Esophagus squamous epithelium (tissue), 5 donors: ENCODE data around the gene TRAF7. TPM values are rescaled to one million over a fixed set of nuclear protein-coding genes. Genes with fewer than 3 reads are reported as not detected.

Source experiments
- DNase-seq: peaks from one replicate; lab custom pipeline; 2025; lab: John Stamatoyannopoulos, UW
- H3K27ac ChIP-seq, 4 donors: fragments of 200-600 bp; sonication (generic); one replicate each; pipeline ENCODE4 v1.5.1; 2016 to 2019; ENCODE audit warnings: mild to moderate bottlenecking in 1 of 4
- H3K27me3 ChIP-seq, 4 donors: fragments of 200-600 bp; sonication (generic); 1 replicate in 3 of 4; 2 replicates in 1 of 4; pipeline versions ENCODE4 v1.5.1 to v1.6.0; 2017 to 2021; ENCODE audit warnings: antibody characterized with exemption in 1 of 4
- H3K36me3 ChIP-seq, 3 donors: fragments of 200-600 bp; sonication (generic); one replicate each; pipeline ENCODE4 v1.5.1; 2016 to 2019
- H3K4me1 ChIP-seq, 3 donors: fragments of 200-600 bp; sonication (generic); one replicate each; pipeline ENCODE4 v1.5.1; 2017 to 2019
- H3K4me3 ChIP-seq, 4 donors: fragments of 200-600 bp; sonication (generic); 1 replicate in 3 of 4; 2 replicates in 1 of 4; pipeline ENCODE4 v1.5.1; 2016 to 2019; ENCODE audit warnings: mild to moderate bottlenecking in 2 of 4, moderate library complexity in 1 of 4
- H3K9me3 ChIP-seq, 3 donors: fragments of 200-600 bp; sonication (generic); one replicate each; pipeline ENCODE4 v1.5.1; 2016 to 2019
- POLR2A ChIP-seq, 4 donors: fragments of 450-650 bp; IDR thresholded peaks; one replicate each; pipeline ENCODE4 v1.6.1; 2017; ENCODE audit warnings: antibody characterized with exemption in 4 of 4, mild to moderate bottlenecking in 4 of 4, moderate library complexity in 3 of 4
- WGBS, 2 donors: methylation state at CpG; one replicate each; pipeline ENCODE4 v1.1.5; 2018; 5-methylcytosine and 5-hydroxymethylcytosine counted together
- intact Hi-C: fragments of 100-400 bp; cut with DNase I; formaldehyde crosslinking; loops from one replicate; pipeline ENCODE4 v1.15.0; 2022
- total RNA-seq, 4 donors: library from RNA; depleted of rRNA; stranded (reverse); fragments of >200 nt; gene quantifications; one replicate each; pipeline ENCODE4 v1.1.0, GENCODE V29; 2016
- TF ChIP-seq, protein P1 (sequence below), 6 experiments: fragments of 450-650 bp in 4 of 6; fragments of 200-600 bp in 2 of 6; sonication (generic) in 2 of 6; IDR thresholded peaks; one replicate each; pipeline ENCODE4 v1.5.1; 2016 to 2019; ENCODE audit warnings: antibody characterized with exemption in 6 of 6, mild to moderate bottlenecking in 4 of 6, moderate library complexity in 4 of 6
- donor health status: DM: yes; HTN: yes; CAD: no.

The TRAF7 gene
- total RNA-seq, 4 donors from 2014 or later, result 46.9 to 79.6 (median 73.2) TPM

DNA sequence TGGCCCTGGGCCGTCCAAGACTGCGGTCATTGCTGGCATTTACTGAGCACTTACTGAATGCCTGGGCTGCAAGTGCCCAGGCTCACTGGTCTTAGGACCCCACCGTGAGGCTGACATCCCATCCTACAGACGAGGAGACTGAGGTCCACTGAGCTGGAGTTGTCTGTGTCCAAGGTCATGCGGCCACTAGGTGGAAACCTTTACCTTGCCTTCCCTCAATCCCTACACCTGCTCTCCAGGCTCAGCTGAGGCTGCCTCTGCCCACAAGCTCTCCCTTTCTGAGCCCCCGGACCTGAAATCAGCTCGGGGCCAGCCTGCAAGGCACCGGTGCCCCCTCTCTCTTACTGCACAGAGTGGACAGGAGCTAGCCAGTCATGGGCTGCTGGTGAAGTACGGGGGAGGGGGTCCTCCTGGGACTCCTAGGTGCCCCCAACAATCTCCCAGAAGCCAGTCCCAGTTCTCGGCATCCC, 39.3 kb downstream of the TRAF7 start:
- H3K36me3 ChIP-seq, result no peaks in the 10 kb centered on the region
- H3K9me3 ChIP-seq, result no peaks in the 10 kb centered on the region
- DNase-seq, result no peak
- H3K27me3 ChIP-seq, result peaks cover 10 to 70% (median 16%) of the 10 kb centered on the region in 4 donors
- no peak overlapping the region for H3K27ac ChIP-seq
- H3K4me1 ChIP-seq, result peaks cover 15 to 41% (median 20%) of the 10 kb centered on the region in 3 donors
- no peak for TF ChIP-seq POLR2A (IDR thresholded peaks at IDR 0.05)
- TF ChIP-seq, protein P1, sequence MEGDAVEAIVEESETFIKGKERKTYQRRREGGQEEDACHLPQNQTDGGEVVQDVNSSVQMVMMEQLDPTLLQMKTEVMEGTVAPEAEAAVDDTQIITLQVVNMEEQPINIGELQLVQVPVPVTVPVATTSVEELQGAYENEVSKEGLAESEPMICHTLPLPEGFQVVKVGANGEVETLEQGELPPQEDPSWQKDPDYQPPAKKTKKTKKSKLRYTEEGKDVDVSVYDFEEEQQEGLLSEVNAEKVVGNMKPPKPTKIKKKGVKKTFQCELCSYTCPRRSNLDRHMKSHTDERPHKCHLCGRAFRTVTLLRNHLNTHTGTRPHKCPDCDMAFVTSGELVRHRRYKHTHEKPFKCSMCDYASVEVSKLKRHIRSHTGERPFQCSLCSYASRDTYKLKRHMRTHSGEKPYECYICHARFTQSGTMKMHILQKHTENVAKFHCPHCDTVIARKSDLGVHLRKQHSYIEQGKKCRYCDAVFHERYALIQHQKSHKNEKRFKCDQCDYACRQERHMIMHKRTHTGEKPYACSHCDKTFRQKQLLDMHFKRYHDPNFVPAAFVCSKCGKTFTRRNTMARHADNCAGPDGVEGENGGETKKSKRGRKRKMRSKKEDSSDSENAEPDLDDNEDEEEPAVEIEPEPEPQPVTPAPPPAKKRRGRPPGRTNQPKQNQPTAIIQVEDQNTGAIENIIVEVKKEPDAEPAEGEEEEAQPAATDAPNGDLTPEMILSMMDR (IDR thresholded peaks at IDR 0.05), result peak; percentile 41 to 65 (median 48)
- 16 to 40% methylated on average over 1 to 8 of the region's 10 CpGs for WGBS, 2 donors
- H3K4me3 ChIP-seq, result peak overlapping the region in 1 of 4 donors; percentile 73
- intact Hi-C loops, result no loop called here

DNA sequence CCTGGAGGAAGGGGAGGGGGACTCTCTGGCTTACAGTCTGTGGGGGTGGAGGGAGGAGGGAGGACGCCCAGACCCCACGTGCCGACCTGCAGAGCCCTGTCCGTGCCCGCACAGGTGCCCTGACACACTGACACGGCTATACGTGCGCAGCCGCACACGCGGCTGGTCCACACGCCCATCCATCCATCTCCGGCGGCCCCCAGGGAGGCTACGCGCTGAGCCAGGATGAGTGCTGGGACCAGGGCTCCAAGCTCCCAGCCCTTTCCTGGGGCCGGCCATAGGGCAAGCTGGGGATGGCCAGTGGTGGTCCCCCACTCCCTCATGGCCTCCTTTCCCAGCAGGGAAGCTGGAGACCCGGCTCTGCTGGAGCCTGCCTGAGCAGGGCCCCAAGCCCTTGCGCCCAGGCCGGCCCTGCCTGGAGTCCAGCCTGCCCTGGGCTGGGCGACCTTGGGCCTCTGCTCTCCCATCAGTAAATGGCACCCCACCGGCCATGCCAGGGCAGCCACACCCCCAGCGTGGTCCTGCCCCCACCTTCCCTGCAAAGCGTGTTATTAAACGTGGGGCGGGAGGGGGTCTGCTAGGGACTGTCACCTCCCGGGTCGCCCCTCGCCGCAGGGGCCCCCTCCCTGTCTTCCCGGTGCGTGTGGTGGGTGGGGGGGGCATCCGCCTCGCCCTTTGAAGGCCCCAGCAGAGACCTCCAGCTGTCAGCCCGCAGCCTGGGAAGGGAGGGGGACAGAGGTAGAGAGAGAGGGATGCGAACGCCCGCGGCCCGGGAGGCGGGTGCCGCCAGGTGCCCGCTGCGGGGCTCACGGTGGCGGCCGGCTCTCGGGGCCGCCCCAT, 40.0 kb downstream of the TRAF7 start:
- no peak overlapping the region for H3K27ac ChIP-seq
- no peaks in the 10 kb centered on the region for H3K36me3 ChIP-seq
- no peaks in the 10 kb centered on the region for H3K9me3 ChIP-seq
- 0 to 6% methylated on average over 3 of the region's 49 CpGs for WGBS, 2 donors
- TF ChIP-seq POLR2A (IDR thresholded peaks at IDR 0.05), result no peak
- TF ChIP-seq, protein P1 (IDR thresholded peaks at IDR 0.05), result no peak
- peaks cover 10 to 70% (median 16%) of the 10 kb centered on the region in 4 donors for H3K27me3 ChIP-seq
- no peak for DNase-seq
- intact Hi-C loops, result no loop called here
- peaks cover 15 to 34% (median 20%) of the 10 kb centered on the region in 3 donors for H3K4me1 ChIP-seq
- H3K4me3 ChIP-seq, result peak overlapping the region; percentile 32 to 73 (median 45)

DNA sequence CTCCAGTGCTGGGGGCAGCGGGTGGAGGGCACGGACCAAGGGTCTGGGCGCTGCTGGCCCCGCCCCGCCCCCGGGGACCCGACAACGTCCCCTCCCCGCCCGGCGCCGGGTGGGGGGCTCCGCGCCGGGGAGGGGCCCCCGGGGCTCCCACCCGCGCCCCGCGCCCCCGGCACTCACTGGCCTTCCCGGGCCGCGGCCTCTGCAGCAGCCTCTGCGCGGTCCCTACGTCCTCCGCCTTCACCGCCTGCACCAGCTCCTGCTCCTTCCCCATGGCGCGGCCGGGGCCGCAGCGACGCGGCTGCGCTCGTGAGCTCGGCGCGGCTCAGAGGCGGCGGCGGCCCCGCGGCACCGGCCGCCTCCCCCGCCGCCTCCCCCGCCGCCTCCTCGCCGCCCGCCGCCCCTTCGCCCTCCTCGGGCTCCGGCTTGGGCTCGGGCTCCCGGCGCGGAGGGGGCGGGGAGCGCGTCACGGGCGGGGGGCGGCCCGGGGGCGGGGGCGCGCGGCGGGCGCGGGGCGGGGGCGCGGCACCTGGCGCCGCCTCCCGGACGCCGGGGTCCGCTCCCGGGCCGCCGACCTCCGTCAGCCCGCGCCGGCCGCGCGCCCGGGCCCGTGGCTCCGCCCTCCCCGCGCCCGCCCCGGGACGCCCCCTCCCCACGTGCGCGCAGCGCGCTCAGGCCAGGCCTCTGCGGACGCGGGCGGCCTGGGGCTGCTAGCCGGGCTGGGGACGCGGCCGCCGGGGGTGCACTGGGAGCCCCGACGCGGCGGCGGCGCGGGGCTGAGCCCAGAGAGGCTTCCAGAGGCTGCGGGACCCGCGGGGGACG, 40.8 kb downstream of the TRAF7 start, which contains the start of gene CASKIN1:
CASKIN1 (minus strand) TSS at position 444 of the 819 bp plus-strand sequence; CDS start at position 271, 173 bp downstream.
- peaks cover 10 to 70% (median 16%) of the 10 kb centered on the region in 4 donors for H3K27me3 ChIP-seq
- WGBS, 2 donors, result no CpG with 5 or more reads among the region's 129 CpGs
- peak within 1 kb of the TSS; percentile 32 to 73 (median 45) for H3K4me3 ChIP-seq
- no peak within 1 kb of the TSS for H3K27ac ChIP-seq
- no peak for TF ChIP-seq POLR2A (IDR thresholded peaks at IDR 0.05)
- TF ChIP-seq, protein P1 (IDR thresholded peaks at IDR 0.05), result no peak
- DNase-seq, result no peak
- intact Hi-C loops, result no loop called here
- no peaks in the 10 kb centered on the region for H3K9me3 ChIP-seq
- peaks cover 15 to 27% (median 20%) of the 10 kb centered on the region in 3 donors for H3K4me1 ChIP-seq
- H3K36me3 ChIP-seq, result no peaks in the 10 kb centered on the region

DNA sequence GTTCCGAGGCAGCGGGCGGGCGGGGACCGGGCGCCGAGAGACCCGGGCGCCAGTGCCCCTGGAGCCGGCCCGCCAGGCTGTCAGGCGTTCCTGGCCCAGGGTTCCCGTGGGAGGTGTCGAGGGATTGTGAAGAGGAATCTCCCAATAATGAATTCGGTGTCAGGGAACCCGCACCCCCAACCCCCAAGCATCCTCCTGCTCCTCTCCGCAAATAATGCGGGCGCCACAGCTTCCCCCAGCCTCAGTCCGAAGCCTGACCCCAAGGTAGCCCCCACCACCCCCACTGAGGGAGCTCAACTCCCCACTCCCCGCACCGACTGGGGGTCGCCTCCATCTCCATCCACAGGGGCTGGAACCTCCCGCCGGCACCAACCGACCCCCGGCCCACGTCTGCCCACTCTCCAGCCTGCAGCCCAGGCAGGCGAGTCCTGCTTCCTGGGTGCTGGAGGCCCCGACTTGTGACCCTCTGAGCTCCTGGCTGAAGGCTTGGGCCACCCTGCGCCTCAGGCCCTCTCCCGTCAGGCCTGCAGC, 41.5 kb downstream of the TRAF7 start:
- Histone ChIP-seq H3K4me1 (peaks cover 15 to 27% (median 20%) of the 10 kb centered on the region in 3 donors), H3K27me3 (peaks cover 10 to 69% (median 16%) of the 10 kb centered on the region in 4 donors), H3K9me3 (no peaks in the 10 kb centered on the region), H3K4me3 (peak overlapping the region in 2 of 4 donors; percentile 55 to 73), H3K36me3 (no peaks in the 10 kb centered on the region), H3K27ac (no peak overlapping the region)
- DNase-seq, result no peak
- 0 to 16% methylated on average over 5 to 8 of the region's 32 CpGs for WGBS, 2 donors
- intact Hi-C loops, result no loop called here
- TF ChIP-seq POLR2A (IDR thresholded peaks at IDR 0.05), result no peak

DNA sequence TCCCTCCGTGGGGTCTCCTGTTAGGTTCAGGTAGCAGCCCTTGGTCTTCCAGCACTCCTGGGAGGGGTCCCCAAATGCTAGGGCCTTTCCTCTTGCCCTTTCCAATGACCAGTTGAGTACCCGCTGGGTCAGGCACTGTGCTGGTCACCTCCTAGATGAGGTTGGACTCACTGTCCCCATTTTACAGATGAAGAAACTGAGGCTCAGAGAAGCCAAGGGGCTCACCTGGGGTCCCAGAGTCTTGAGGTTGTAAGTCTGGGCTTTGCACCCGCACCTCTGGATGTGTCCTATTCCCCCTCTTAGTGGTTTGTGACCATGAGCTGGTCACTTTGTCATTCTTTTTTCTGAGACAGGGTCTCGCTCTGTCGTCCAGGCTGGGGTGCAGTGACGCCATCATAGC, 42.2 kb downstream of the TRAF7 start:
- 76% methylated on average over 4 to 5 of the region's 6 CpGs for WGBS, 2 donors
- Histone ChIP-seq H3K4me1 (peaks cover 15 to 27% (median 20%) of the 10 kb centered on the region in 3 donors), H3K4me3 (no peak overlapping the region), H3K36me3 (no peaks in the 10 kb centered on the region), H3K27me3 (peaks cover 10 to 63% (median 16%) of the 10 kb centered on the region in 4 donors), H3K27ac (no peak overlapping the region), H3K9me3 (no peaks in the 10 kb centered on the region)
- DNase-seq, result no peak
- TF ChIP-seq POLR2A (IDR thresholded peaks at IDR 0.05), result no peak
- TF ChIP-seq, protein P1 (IDR thresholded peaks at IDR 0.05), result no peak
- intact Hi-C loops, result no loop called here
